IMR-90 (cell line): ENCODE data around the gene MTCL1. TPM values are rescaled to one million over a fixed set of nuclear protein-coding genes. Genes with fewer than 3 reads are reported as not detected.

ENCODE experiments used
- ATAC-seq: fragments of 200-7000 bp; cut with Tn5 transposase; 2 replicates; pipeline ENCODE4 v1.9.1; 2020; ENCODE audit warnings: low read depth, mild to moderate bottlenecking, moderate library complexity
- BruUV-seq: library from RNA; stranded (reverse); fragments of 400-500 nt; replicated peaks from 2 replicates; lab custom pipeline; 2021; lab: Mats Ljungman, UMichigan
- CTCF ChIA-PET: fragments of 300-600 bp; formaldehyde crosslinking; extraction: SDS; loops from one replicate; lab custom pipeline; 2021; ENCODE audit warnings: antibody characterized with exemption; lab: Yijun Ruan, JAX
- POLR2A ChIA-PET: fragments of 300-600 bp; sonication (Branson Sonifier 250); formaldehyde crosslinking; loops from one replicate; lab custom pipeline; 2022; ENCODE audit warnings: antibody characterized with exemption; ENCODE audit not compliant: unreplicated experiment; lab: Charles Lee
- DNase-seq: peaks from one replicate; pipeline ENCODE4 v3.0.0; 2013
- H2AFZ ChIP-seq: replicated peaks from 2 replicates; pipeline ENCODE3; 2013; ENCODE audit warnings: low read length, mild to moderate bottlenecking; ENCODE audit not compliant: poor library complexity
- H2AK5ac ChIP-seq: 2 replicates; pipeline ENCODE4 v1.6.1; 2013; ENCODE audit warnings: low read depth, low read length, inconsistent platforms
- H2AK9ac ChIP-seq: replicated peaks from 2 replicates; pipeline ENCODE3; 2013; ENCODE audit warnings: mild to moderate bottlenecking, low read depth, low read length, moderate library complexity; ENCODE audit not compliant: poor library complexity
- H2BK120ac ChIP-seq: 2 replicates; pipeline ENCODE4 v1.6.1; 2013; ENCODE audit warnings: low read depth, low read length, inconsistent platforms
- H2BK15ac ChIP-seq: 3 replicates; pipeline ENCODE4 v1.6.1; 2013; ENCODE audit warnings: low read depth, low read length, inconsistent platforms
- H2BK20ac ChIP-seq: 2 replicates; pipeline ENCODE4 v1.6.1; 2013; ENCODE audit warnings: low read depth, mild to moderate bottlenecking, inconsistent platforms, low read length, moderate library complexity
- H2BK5ac ChIP-seq: 2 replicates; pipeline ENCODE4 v1.6.1; 2013; ENCODE audit warnings: mild to moderate bottlenecking, low read depth, low read length, inconsistent platforms; ENCODE audit not compliant: poor library complexity, severe bottlenecking
- H3K14ac ChIP-seq: replicated peaks from 2 replicates; pipeline ENCODE4 v1.6.1; 2013; ENCODE audit warnings: low read depth, low read length, inconsistent platforms
- H3K18ac ChIP-seq: 2 replicates; pipeline ENCODE4 v1.6.1; 2013; ENCODE audit warnings: low read depth, low read length, control low read depth
- H3K23ac ChIP-seq: 2 replicates; pipeline ENCODE4 v1.6.1; 2013; ENCODE audit warnings: low read depth, low read length, inconsistent platforms
- H3K27ac ChIP-seq: 2 replicates; pipeline ENCODE4 v1.5.1; 2013; ENCODE audit warnings: mild to moderate bottlenecking, control low read depth, low read length; ENCODE audit not compliant: insufficient read depth
- H3K27me3 ChIP-seq: 2 replicates; pipeline ENCODE4 v1.6.1; 2013; ENCODE audit warnings: low read length; ENCODE audit not compliant: control insufficient read depth, insufficient read depth
- H3K36me3 ChIP-seq: 2 replicates; pipeline ENCODE4 v1.6.1; 2013; ENCODE audit warnings: low read length, mixed read lengths; ENCODE audit not compliant: control insufficient read depth, insufficient read depth
- H3K4ac ChIP-seq: 2 replicates; pipeline ENCODE4 v1.6.1; 2013; ENCODE audit warnings: low read depth, low read length, inconsistent platforms
- H3K4me1 ChIP-seq: 2 replicates; pipeline ENCODE4 v1.6.1; 2013; ENCODE audit warnings: low read length, mixed read lengths; ENCODE audit not compliant: control insufficient read depth, insufficient read depth
- H3K4me2 ChIP-seq: 2 replicates; pipeline ENCODE4 v1.6.1; 2013; ENCODE audit warnings: low read depth, mild to moderate bottlenecking, control low read depth, low read length, moderate library complexity
- H3K4me3 ChIP-seq: 2 replicates; pipeline ENCODE4 v1.5.1; 2013; ENCODE audit warnings: low read depth, mild to moderate bottlenecking, control low read depth, low read length, moderate library complexity; ENCODE audit not compliant: insufficient read depth
- H3K56ac ChIP-seq: 2 replicates; pipeline ENCODE4 v1.6.1; 2013; ENCODE audit warnings: low read length, inconsistent platforms; ENCODE audit not compliant: insufficient read depth; ENCODE audit errors: extremely low read depth
- H3K79me1 ChIP-seq, 2 experiments: 2 replicates each; pipeline ENCODE4 v1.6.1; 2013; ENCODE audit warnings: low read length in 2 of 2, inconsistent platforms in 1 of 2, low read depth in 1 of 2
- H3K9ac ChIP-seq: 2 replicates; pipeline ENCODE4 v1.6.1; 2013; ENCODE audit warnings: low read depth, low read length, control low read depth
- H3K9me1 ChIP-seq: 2 replicates; pipeline ENCODE4 v1.6.1; 2013; ENCODE audit warnings: low read length, inconsistent platforms; ENCODE audit not compliant: insufficient read depth
- H3K9me3 ChIP-seq: 2 replicates; pipeline ENCODE4 v1.6.1; 2013; ENCODE audit warnings: low read length; ENCODE audit not compliant: control insufficient read depth, insufficient read depth
- H4K20me1 ChIP-seq: 2 replicates; pipeline ENCODE4 v1.6.1; 2013; ENCODE audit warnings: low read length, inconsistent platforms; ENCODE audit not compliant: insufficient read depth
- H4K5ac ChIP-seq: 2 replicates; pipeline ENCODE4 v1.6.1; 2013; ENCODE audit warnings: mild to moderate bottlenecking, low read depth, low read length, control low read depth
- H4K8ac ChIP-seq, 2 experiments: 2 replicates each; pipeline ENCODE4 v1.6.1; 2013; ENCODE audit warnings: low read depth in 2 of 2, low read length in 2 of 2, control low read depth in 1 of 2, inconsistent platforms in 1 of 2
- H4K91ac ChIP-seq: 2 replicates; pipeline ENCODE4 v1.6.1; 2013; ENCODE audit warnings: low read depth, low read length, inconsistent platforms; ENCODE audit not compliant: insufficient read depth
- CEBPB ChIP-seq: IDR thresholded peaks from 2 replicates; pipeline ENCODE4 v1.6.1; 2012; ENCODE audit warnings: low read depth, low read length, improper control_type of control experiment
- FOS ChIP-seq: fragments of 150-350 bp; IDR thresholded peaks from 2 replicates; pipeline ENCODE4 v1.6.1; 2016; ENCODE audit warnings: low read depth, low read length
- MXI1 ChIP-seq: IDR thresholded peaks from 2 replicates; pipeline ENCODE4 v1.6.1; 2012; ENCODE audit warnings: low read depth, mild to moderate bottlenecking, low read length, moderate library complexity, borderline replicate concordance
- RAD21 ChIP-seq: IDR thresholded peaks from 2 replicates; pipeline ENCODE4 v1.6.1; 2012; ENCODE audit warnings: low read length, improper control_type of control experiment
- RFX5 ChIP-seq: IDR thresholded peaks from 2 replicates; pipeline ENCODE4 v1.8.0; 2012; ENCODE audit warnings: low read depth, mild to moderate bottlenecking, low read length, moderate library complexity
- WGBS, 2 experiments: methylation state at CpG; one replicate each; pipeline versions ENCODE4 v1.1.5 to v1.1.7; 2013; ENCODE audit warnings: missing lambda C conversion rate in 2 of 2; ENCODE audit not compliant: insufficient read length in 1 of 2; ENCODE audit errors: extremely low coverage in 2 of 2; 5-methylcytosine and 5-hydroxymethylcytosine counted together
- dilution Hi-C: fragments of 300-500 bp; cut with HindIII; formaldehyde crosslinking; loops from one replicate; pipeline ENCODE4 v1.14.3; 2018; ENCODE audit warnings: low sequenced_read_pairs; ENCODE audit not compliant: unreplicated experiment
- in situ Hi-C: fragments of 300-500 bp; cut with MboI; formaldehyde crosslinking; loops from 3 replicates; pipeline ENCODE4 v1.14.3; 2019; ENCODE audit warnings: low sequenced_read_pairs, inconsistent platforms, mixed read lengths
- intact Hi-C: fragments of 100-400 bp; cut with micrococcal nuclease; formaldehyde crosslinking; loops from 2 replicates; pipeline ENCODE4 v1.10.0; 2022
- polyA plus RNA-seq, 3 experiments: library from polyadenylated mRNA; depleted of rRNA; stranded (reverse); fragments of >200 nt; gene quantifications; 2 replicates each; pipeline ENCODE4 v1.2.3, GENCODE V29; 2012; ENCODE audit warnings: low replicate concordance in 1 of 3
- total RNA-seq: library from RNA; depleted of rRNA; stranded (reverse); fragments of >200 nt; gene quantifications from 2 replicates; pipeline ENCODE4 v1.2.3, GENCODE V29; 2012
- TF ChIP-seq, protein P1 (sequence below): fragments of 150-350 bp; IDR thresholded peaks from 2 replicates; pipeline ENCODE4 v1.6.1; 2017; ENCODE audit warnings: mild to moderate bottlenecking, antibody characterized with exemption, low read length, low read depth

The MTCL1 gene
- total and polyA plus RNA-seq, 2 of the 4 experiments (the other 2 are of a cell fraction) = 29.0 to 45.3 TPM

DNA sequence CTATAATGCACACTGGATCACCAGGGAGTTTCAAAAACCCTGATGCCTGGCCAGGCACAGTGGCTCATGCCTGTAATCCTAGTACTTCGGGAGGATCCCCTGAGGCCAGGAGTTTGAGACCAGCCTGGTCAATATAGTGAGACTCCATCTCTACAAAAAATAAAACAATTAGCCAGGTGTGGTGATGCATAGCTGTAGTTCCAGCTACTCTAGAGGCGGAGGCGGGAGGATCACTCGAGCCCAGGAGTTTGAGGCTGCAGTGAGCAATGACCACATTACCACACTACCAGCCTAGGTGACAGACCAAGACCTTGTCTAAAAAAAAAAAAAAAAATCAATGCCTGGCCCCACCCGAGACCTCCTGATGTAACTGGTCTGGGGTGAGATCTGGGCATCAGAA is 137.2 kb downstream of the MTCL1 start (continued):
- TF ChIP-seq, protein P1, sequence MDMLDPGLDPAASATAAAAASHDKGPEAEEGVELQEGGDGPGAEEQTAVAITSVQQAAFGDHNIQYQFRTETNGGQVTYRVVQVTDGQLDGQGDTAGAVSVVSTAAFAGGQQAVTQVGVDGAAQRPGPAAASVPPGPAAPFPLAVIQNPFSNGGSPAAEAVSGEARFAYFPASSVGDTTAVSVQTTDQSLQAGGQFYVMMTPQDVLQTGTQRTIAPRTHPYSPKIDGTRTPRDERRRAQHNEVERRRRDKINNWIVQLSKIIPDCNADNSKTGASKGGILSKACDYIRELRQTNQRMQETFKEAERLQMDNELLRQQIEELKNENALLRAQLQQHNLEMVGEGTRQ = no peak
- TF ChIP-seq CEBPB (no peak), RAD21 (no peak), RFX5 (no peak)

DNA sequence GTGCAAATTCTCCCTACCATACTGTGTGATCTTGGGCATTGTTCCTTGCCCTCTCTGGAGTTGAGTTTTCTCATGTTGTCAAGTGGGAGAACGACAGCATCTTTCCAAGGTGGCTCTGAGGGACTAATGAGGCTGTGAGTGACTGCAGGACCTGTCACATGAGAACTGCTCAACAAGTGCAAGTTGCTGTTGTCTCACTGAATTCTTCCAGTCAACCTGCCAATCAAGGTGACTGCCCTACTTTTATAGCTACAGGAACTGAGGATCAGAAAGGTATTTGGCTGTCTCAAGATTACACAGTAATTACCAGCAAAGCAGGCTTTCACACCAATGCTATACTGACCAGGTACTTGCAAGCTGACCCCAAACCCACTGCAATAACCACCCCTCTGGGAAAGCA is 137.6 kb downstream of the MTCL1 start:
- dilution Hi-C loops = no loop called here
- Histone ChIP-seq H2AK9ac (peak overlapping the region; percentile 11), H4K5ac (no peak overlapping the region), H2BK5ac (peak overlapping the region; percentile 1), H3K4me1 (peaks cover 10% of the 10 kb centered on the region), H3K9me3 (no peaks in the 10 kb centered on the region), H3K4me2 (no peak overlapping the region), H4K20me1 (no peaks in the 10 kb centered on the region), H3K36me3 (no peaks in the 10 kb centered on the region), H3K79me1 (no peaks in the 10 kb centered on the region), H3K18ac (no peak overlapping the region), H2BK120ac (peak overlapping the region; percentile 80), H3K14ac (peak overlapping the region; percentile 24), H2AK5ac (peak overlapping the region; percentile 82), H3K27me3 (no peaks in the 10 kb centered on the region), H2AFZ (no peak overlapping the region), H3K23ac (no peak overlapping the region), H3K9me1 (peaks cover 17% of the 10 kb centered on the region), H2BK15ac (peak overlapping the region; percentile 64; the same call in 2 of the 3 replicates), H3K56ac (no peak overlapping the region), H3K27ac (no peak overlapping the region), H4K91ac (peak overlapping the region; percentile 18; the same call in 1 of the 2 replicates), H3K4me3 (no peak overlapping the region), H3K4ac (peak overlapping the region; percentile 86), H2BK20ac (peak overlapping the region; percentile 80), H3K9ac (no peak overlapping the region), H4K8ac (peak overlapping the region in 1 of 2 experiments; percentile 33; a peak in 1 of 4 replicates)
- no CpG with 5 or more reads among the region's 1 CpG for WGBS, 2 experiments
- BruUV-seq = no TSS peak
- ATAC-seq (no peak), DNase-seq (no peak)
- CTCF ChIA-PET = no interaction called here
- intact Hi-C loops = no loop called here
- POLR2A ChIA-PET = no interaction called here
- TF ChIP-seq FOS (no peak), MXI1 (no peak), RAD21 (no peak)
- in situ Hi-C loops = no loop called here
